Testis (tissue), 2 donors: ENCODE measurements around the gene ARHGEF37.

Experiments
- CTCF ChIP-seq, 3 experiments: fragments of 450-650 bp in 2 of 3; fragments of 200-600 bp in 1 of 3; sonication (generic) in 1 of 3; IDR thresholded peaks; one replicate each; pipeline ENCODE4 v1.5.1; 2016 to 2019; ENCODE audit warnings: antibody characterized with exemption in 3 of 3, mild to moderate bottlenecking in 2 of 3, moderate library complexity in 1 of 3
- POLR2A ChIP-seq: fragments of 450-650 bp; IDR thresholded peaks from one replicate; pipeline ENCODE4 v1.6.1; 2017; ENCODE audit warnings: antibody characterized with exemption, mild to moderate bottlenecking, moderate library complexity

GRCh38 chr5:149675610-149676201 is 94.4 kb downstream of the ARHGEF37 start:
- TF ChIP-seq CTCF (IDR thresholded peaks at IDR 0.05) (no peak), POLR2A (no peak)
